OCI-LY1 (cell line): ENCODE measurements around the gene MCC.

Experiments
- H2AFZ ChIP-seq: fragments of 200-600 bp; sonication (generic), shearing (Covaris generic); 2 replicates; pipeline ENCODE4 v1.6.0; 2014; ENCODE audit warnings: antibody characterized with exemption, mild to moderate bottlenecking, low read length
- H3F3A ChIP-seq: fragments of 200-600 bp; sonication (generic), shearing (Covaris generic); 2 replicates; pipeline ENCODE4 v1.6.0; 2014; ENCODE audit warnings: mild to moderate bottlenecking, antibody characterized with exemption, low read length, moderate library complexity; ENCODE audit not compliant: insufficient read depth
- H3K27ac ChIP-seq: fragments of 200-600 bp; sonication (generic); 2 replicates; pipeline ENCODE4 v1.5.1; 2014; ENCODE audit warnings: low read length, mixed run types, mild to moderate bottlenecking, low read depth; ENCODE audit not compliant: poor library complexity, severe bottlenecking
- H3K27me3 ChIP-seq: fragments of 200-600 bp; sonication (generic); 2 replicates; pipeline ENCODE4 v1.6.0; 2014; ENCODE audit warnings: antibody characterized with exemption, mild to moderate bottlenecking, low read length, moderate library complexity; ENCODE audit not compliant: insufficient read depth
- H3K36me3 ChIP-seq: fragments of 200-600 bp; sonication (generic); 2 replicates; pipeline ENCODE4 v1.6.1; 2014; ENCODE audit warnings: mild to moderate bottlenecking, antibody characterized with exemption, low read length, moderate library complexity, mixed read lengths; ENCODE audit not compliant: insufficient read depth
- H3K4me1 ChIP-seq: fragments of 200-600 bp; sonication (generic); 2 replicates; pipeline ENCODE4 v1.5.1; 2014; ENCODE audit warnings: mild to moderate bottlenecking, low read length, moderate library complexity; ENCODE audit not compliant: insufficient read depth, severe bottlenecking
- H3K4me2 ChIP-seq: fragments of 200-600 bp; sonication (generic), shearing (Covaris generic); 2 replicates; pipeline ENCODE4 v1.6.1; 2014; ENCODE audit warnings: low read length
- H3K4me3 ChIP-seq: fragments of 200-600 bp; sonication (generic); 2 replicates; pipeline ENCODE4 v1.5.1; 2014; ENCODE audit warnings: low read length, low read depth, mild to moderate bottlenecking, mixed read lengths; ENCODE audit not compliant: poor library complexity, severe bottlenecking
- H3K79me2 ChIP-seq: fragments of 200-600 bp; shearing (Covaris generic); 2 replicates; pipeline ENCODE4 v1.6.1; 2016; ENCODE audit warnings: mixed run types, low read length, mixed read lengths; ENCODE audit not compliant: insufficient read depth
- H3K9ac ChIP-seq: fragments of 200-600 bp; sonication (generic), shearing (Covaris generic); 2 replicates; pipeline ENCODE4 v1.6.1; 2014; ENCODE audit warnings: mild to moderate bottlenecking, low read length, mixed read lengths
- H3K9me2 ChIP-seq: fragments of 200-600 bp; sonication (generic), shearing (Covaris generic); 2 replicates; pipeline ENCODE4 v1.6.1; 2014; ENCODE audit warnings: low read depth, mild to moderate bottlenecking, low read length, mixed read lengths
- H3K9me3 ChIP-seq: fragments of 200-600 bp; shearing (Covaris generic); 2 replicates; pipeline ENCODE4 v1.6.1; 2014; ENCODE audit warnings: low read length, mixed read lengths
- H4K20me1 ChIP-seq: fragments of 200-600 bp; sonication (generic), shearing (Covaris generic); 2 replicates; pipeline ENCODE4 v1.6.0; 2016; ENCODE audit warnings: mild to moderate bottlenecking, low read length; ENCODE audit not compliant: insufficient read depth
- EZH2 ChIP-seq: fragments of 200-600 bp; sonication (generic), shearing (Covaris generic); IDR thresholded peaks from 2 replicates; pipeline ENCODE4 v1.8.0; 2017; ENCODE audit warnings: borderline replicate concordance, mixed run types, mild to moderate bottlenecking, antibody characterized with exemption, low read length, moderate library complexity, mixed read lengths
- TF ChIP-seq, protein P1 (sequence below): fragments of 200-600 bp; sonication (generic), shearing (Covaris generic); IDR thresholded peaks from 2 replicates; pipeline ENCODE4 v1.5.1; 2017; ENCODE audit warnings: mild to moderate bottlenecking, antibody characterized with exemption, low read length, moderate library complexity, mixed read lengths

Gene MCC

DNA sequence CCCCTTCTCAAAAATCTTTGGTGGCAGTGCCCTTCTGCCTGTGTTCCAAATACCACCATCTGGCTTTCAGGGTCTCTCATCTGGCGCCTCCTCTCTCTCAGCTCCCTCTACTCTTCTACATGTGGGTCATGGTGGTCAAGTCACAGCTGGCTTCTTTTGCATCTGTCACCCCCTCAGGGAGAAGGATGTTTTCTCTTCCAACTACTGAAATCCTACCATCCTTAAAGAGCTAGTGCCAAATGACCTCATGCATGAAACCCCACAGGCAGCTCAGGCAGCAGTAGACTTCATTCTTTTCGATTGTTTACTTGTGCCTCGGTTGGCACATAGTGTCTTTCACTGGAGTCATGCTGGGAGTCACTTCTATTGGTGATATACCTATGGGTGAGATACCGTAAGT, 292.5 kb downstream of the MCC start:
- Histone ChIP-seq H3K9me2 (no peaks in the 10 kb centered on the region), H3K9ac (no peak overlapping the region), H3K79me2 (no peaks in the 10 kb centered on the region), H3K27me3 (no peaks in the 10 kb centered on the region; the same call in 1 of the 2 replicates), H3F3A (no peaks in the 10 kb centered on the region), H3K4me2 (no peak overlapping the region), H2AFZ (no peak overlapping the region), H4K20me1 (no peaks in the 10 kb centered on the region), H3K4me1 (no peaks in the 10 kb centered on the region), H3K9me3 (no peaks in the 10 kb centered on the region), H3K27ac (no peak overlapping the region), H3K4me3 (no peak overlapping the region), H3K36me3 (no peaks in the 10 kb centered on the region)
- TF ChIP-seq, protein P1, sequence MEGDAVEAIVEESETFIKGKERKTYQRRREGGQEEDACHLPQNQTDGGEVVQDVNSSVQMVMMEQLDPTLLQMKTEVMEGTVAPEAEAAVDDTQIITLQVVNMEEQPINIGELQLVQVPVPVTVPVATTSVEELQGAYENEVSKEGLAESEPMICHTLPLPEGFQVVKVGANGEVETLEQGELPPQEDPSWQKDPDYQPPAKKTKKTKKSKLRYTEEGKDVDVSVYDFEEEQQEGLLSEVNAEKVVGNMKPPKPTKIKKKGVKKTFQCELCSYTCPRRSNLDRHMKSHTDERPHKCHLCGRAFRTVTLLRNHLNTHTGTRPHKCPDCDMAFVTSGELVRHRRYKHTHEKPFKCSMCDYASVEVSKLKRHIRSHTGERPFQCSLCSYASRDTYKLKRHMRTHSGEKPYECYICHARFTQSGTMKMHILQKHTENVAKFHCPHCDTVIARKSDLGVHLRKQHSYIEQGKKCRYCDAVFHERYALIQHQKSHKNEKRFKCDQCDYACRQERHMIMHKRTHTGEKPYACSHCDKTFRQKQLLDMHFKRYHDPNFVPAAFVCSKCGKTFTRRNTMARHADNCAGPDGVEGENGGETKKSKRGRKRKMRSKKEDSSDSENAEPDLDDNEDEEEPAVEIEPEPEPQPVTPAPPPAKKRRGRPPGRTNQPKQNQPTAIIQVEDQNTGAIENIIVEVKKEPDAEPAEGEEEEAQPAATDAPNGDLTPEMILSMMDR: no peak
- TF ChIP-seq EZH2: no peak

DNA sequence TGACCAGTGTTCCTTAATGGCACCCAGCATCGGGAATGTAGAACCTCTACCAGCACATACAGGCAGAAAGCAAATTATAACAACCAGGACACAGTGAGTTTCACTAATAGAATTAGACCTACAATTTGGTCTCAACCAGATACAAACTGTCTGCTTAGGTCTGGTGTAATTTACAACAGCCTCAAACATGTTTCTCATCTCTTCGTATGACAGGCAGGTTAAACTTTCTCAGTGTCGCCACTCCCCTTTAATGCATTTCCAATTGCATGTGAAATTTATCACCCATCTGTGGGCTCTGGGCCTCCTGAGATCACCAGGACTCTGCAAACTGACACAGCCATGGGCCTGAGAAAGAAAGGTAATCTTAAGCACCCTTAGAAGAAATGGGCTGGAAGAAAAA, 293.0 kb downstream of the MCC start:
- Histone ChIP-seq H3K4me2 (no peak overlapping the region), H2AFZ (no peak overlapping the region)
- TF ChIP-seq EZH2: no peak
- TF ChIP-seq, protein P1: no peak

DNA sequence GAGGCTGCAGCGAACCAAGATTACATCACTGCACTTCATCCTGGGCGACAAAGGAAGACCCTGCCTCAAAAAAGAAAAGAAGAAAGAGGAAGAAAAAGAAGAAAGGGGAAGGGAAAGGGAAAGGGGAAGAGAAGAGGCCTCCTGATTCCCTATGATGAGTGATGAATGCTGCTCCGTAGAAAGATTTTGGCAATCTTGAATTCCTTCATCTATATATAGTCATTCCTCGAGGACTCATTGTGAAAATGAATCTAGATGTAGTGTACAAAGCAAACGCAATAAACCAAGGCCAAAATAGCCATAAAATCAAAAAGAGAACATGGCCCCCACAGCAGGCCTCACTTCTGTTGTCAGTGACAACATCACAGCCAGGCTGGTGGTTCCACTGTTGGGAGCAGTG, 293.7 kb downstream of the MCC start:
- H3K27me3 ChIP-seq: no peaks in the 10 kb centered on the region; the same call in 1 of the 2 replicates
- H3F3A ChIP-seq: no peaks in the 10 kb centered on the region
- H3K79me2 ChIP-seq: no peaks in the 10 kb centered on the region
- no peaks in the 10 kb centered on the region for H4K20me1 ChIP-seq
- H3K4me2 ChIP-seq: no peak overlapping the region
- no peak overlapping the region for H2AFZ ChIP-seq
- no peaks in the 10 kb centered on the region for H3K36me3 ChIP-seq
- H3K4me3 ChIP-seq: no peak overlapping the region
- H3K9me3 ChIP-seq: no peaks in the 10 kb centered on the region
- no peak overlapping the region for H3K9ac ChIP-seq
- no peaks in the 10 kb centered on the region for H3K9me2 ChIP-seq
- no peak overlapping the region for H3K27ac ChIP-seq
- H3K4me1 ChIP-seq: no peaks in the 10 kb centered on the region
- no peak for TF ChIP-seq EZH2
- TF ChIP-seq, protein P1: no peak

More for the DNA sequence above, 293.0 kb downstream of the MCC start:
- Histone ChIP-seq H3K9ac (no peak overlapping the region), H3K79me2 (no peaks in the 10 kb centered on the region), H3K9me3 (no peaks in the 10 kb centered on the region), H3K4me1 (no peaks in the 10 kb centered on the region), H4K20me1 (no peaks in the 10 kb centered on the region), H3K27ac (no peak overlapping the region), H3K9me2 (no peaks in the 10 kb centered on the region), H3F3A (no peaks in the 10 kb centered on the region), H3K27me3 (no peaks in the 10 kb centered on the region; the same call in 1 of the 2 replicates), H3K4me3 (no peak overlapping the region), H3K36me3 (no peaks in the 10 kb centered on the region)
